Stomach (tissue), 4 donors: ENCODE results near the gene EOMES.

Source experiments
- EP300 ChIP-seq: sonication (generic); formaldehyde crosslinking; IDR thresholded peaks from one replicate; pipeline ENCODE4 v1.6.1; 2017; ENCODE audit warnings: antibody characterized with exemption
- POLR2A ChIP-seq, 4 donors: fragments of 450-650 bp; IDR thresholded peaks; one replicate each; pipeline ENCODE4 v1.6.1; 2016; ENCODE audit warnings: antibody characterized with exemption in 4 of 4, control low read depth in 2 of 4, mild to moderate bottlenecking in 1 of 4, moderate library complexity in 1 of 4
- POLR2AphosphoS5 ChIP-seq, 3 donors: sonication (generic); formaldehyde crosslinking; IDR thresholded peaks; one replicate each; pipeline ENCODE4 v1.6.1; 2016; ENCODE audit warnings: antibody characterized with exemption in 3 of 3
- TF ChIP-seq, protein P1 (sequence below), 7 experiments: fragments of 450-650 bp in 4 of 7; fragments of 200-600 bp in 3 of 7; sonication (generic) in 3 of 7; IDR thresholded peaks; one replicate each; pipeline ENCODE4 v1.5.1; 2016 to 2019; ENCODE audit warnings: antibody characterized with exemption in 7 of 7, control low read depth in 2 of 7, mild to moderate bottlenecking in 1 of 7

DNA sequence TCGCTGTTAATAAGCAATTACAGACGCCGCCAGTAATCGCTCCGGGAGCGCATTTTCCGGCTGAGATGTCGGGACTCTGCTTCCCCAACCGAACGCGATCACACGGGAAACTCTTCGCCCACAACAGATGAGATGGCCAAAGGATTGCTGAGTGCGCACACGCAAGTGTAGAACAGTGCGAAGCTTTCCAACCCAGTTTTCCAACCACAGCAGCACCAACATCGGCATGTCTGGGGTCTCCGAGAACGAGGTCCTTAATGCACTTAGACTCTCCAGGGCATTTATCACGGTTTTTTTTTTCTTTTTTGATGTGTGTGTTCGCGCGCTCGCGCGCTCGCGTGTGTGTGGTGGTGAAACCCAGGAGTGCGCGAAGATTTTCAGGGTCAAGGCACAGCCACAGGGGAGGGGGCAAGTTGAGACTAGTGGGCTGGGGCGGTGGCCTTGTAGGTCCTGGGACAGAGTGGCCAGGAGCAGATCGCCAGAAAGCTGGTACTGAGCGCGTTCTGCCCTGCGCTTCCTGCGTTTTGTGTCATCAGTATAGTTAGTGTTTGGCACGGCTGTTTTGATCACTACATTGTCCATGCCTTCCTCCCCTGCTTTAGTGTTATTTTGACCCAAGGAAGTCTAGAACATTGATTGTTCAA, 1.8 kb upstream of the EOMES start:
- TF ChIP-seq POLR2A (IDR thresholded peaks at IDR 0.05) (no peak), POLR2AphosphoS5 (IDR thresholded peaks at IDR 0.05) (no peak), EP300 (no peak)
- TF ChIP-seq, protein P1, sequence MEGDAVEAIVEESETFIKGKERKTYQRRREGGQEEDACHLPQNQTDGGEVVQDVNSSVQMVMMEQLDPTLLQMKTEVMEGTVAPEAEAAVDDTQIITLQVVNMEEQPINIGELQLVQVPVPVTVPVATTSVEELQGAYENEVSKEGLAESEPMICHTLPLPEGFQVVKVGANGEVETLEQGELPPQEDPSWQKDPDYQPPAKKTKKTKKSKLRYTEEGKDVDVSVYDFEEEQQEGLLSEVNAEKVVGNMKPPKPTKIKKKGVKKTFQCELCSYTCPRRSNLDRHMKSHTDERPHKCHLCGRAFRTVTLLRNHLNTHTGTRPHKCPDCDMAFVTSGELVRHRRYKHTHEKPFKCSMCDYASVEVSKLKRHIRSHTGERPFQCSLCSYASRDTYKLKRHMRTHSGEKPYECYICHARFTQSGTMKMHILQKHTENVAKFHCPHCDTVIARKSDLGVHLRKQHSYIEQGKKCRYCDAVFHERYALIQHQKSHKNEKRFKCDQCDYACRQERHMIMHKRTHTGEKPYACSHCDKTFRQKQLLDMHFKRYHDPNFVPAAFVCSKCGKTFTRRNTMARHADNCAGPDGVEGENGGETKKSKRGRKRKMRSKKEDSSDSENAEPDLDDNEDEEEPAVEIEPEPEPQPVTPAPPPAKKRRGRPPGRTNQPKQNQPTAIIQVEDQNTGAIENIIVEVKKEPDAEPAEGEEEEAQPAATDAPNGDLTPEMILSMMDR (IDR thresholded peaks at IDR 0.05), result no peak
